IPS-NIHi7 (cell line): ENCODE results near the gene ACKR2.
A peak's percentile ranks its signal among the peaks of the same experiment; 100 is the strongest.
"Not testable (repeated sequence)": the region's sequence is repeated elsewhere in the genome, so short reads cannot be mapped to it uniquely, and the experiment has no call there.

ENCODE experiments used
- DNase-seq: peaks from one replicate; pipeline ENCODE4 v3.0.0; 2012; ENCODE audit warnings: mixed read lengths; ENCODE audit errors: extremely low spot score

ACKR2 gene

GRCh38 chr3:42801784-42802183 is 7.5 kb upstream of the ACKR2 start:
- no peak for DNase-seq

- DNase-seq, result peak; percentile 13
These were observed 6.3 kb upstream of the ACKR2 start for GRCh38 chr3:42802876-42803413.

GRCh38 chr3:42803414-42804105 is 5.7 kb upstream of the ACKR2 start:
- DNase-seq, result peak; percentile 31

GRCh38 chr3:42804106-42804830 is 5.0 kb upstream of the ACKR2 start, which contains the start of gene HIGD1A:
Gene HIGD1A (minus strand): TSS chr3:42804490. CDS start chr3:42794253, 10,237 bp downstream.
- peak; percentile 98 for DNase-seq

DNA sequence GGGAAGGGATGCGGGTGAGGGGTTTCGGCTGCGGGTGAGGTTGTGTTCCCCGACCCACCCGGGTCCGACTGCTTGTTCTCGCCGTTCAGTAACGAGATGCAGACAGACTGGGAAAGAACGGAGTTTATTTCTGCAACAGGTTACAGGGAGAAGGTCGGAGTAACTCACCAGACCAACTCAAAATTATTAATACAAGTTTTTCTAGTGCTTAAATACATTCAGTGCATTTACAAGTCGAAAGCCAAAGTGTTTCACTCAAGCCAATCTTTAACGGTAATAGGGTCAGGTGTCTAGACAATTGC is 4.5 kb upstream of the ACKR2 start:
- no peak for DNase-seq

- peak; percentile 54 for DNase-seq
These were observed 4.0 kb upstream of the ACKR2 start for GRCh38 chr3:42805141-42805821.

- DNase-seq, result no peak
These were observed 1.3 kb upstream of the ACKR2 start for GRCh38 chr3:42807929-42808328.

DNA sequence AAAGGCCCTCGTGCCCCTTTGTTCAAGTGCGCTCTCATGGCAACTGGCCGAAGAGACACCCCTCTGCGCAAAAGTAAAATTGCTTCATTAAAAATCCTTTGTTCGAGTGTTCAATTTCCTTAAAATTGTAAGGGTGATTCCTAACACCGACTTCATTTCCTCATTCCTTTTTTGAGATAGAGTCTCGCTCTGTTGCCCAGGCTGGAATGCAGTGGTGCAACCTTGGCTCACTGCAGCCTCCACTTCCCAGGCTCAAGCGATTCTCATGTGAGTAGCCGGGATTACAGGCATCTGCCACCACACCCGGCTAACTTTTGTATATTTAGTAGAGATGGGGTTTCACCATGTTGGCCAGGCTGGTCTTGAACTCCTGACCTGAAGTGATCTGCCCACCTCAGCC is 1.5 kb downstream of the ACKR2 start:
- DNase-seq, result not testable (repeated sequence)

DNA sequence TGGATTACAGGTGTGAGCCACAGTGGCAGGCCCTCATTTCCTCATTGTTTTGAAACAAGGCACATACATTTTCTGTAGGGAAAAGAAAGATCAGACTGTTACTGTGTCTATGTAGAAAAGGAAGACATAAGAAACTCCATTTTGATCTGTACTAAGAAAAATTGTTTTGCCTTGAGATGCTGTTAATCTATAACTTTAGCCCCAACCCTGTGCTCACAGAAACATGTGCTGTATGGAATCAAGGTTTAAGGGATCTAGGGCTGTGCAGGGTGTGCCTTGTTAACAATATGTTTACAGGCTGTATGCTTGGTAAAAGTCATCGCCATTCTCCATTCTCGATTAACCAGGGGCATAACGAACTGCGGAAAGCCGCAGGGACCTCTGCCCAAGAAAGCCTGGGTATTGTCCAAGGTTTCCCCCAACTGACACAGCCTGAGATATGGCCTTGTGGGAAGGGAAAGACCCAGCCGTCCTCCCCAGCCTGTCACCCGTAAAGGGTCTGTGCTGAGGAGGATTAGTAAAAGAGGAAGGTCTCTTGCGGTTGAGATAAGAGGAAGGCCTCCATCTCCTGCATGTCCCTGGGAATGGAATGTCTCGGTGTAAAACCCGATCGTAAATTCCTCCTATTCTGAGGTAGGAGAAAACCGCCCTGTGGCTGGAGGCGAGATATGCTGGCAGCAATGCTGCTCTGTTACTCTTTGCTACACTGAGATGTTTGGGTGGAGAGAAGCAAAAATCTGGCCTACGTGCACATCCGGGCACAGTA is 2.1 kb downstream of the ACKR2 start:
- not testable (repeated sequence) for DNase-seq

GRCh38 chr3:42814246-42814645 is 5.0 kb downstream of the ACKR2 start:
- no peak for DNase-seq

GRCh38 chr3:42814914-42815507 is 5.8 kb downstream of the ACKR2 start:
- no peak for DNase-seq

DNA sequence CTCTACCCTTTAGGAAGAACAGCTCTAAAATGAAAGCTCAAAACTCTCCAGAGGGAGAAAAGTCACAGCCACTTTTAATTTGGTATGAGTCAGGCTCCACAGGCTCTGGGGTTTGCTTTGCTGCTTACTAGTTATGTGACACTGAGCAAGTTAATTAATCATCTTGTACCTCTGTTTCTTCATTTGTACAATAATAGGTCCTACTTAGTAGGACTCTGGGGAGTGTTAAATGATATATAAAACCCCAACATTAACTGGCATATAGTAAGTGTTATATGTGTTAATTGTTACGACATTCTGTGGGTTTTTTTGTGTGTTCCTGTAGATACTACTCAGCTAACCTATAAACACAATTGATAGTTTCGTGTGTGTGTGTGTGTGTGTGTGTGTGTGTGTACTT is 6.6 kb downstream of the ACKR2 start:
- DNase-seq, result no peak

DNA sequence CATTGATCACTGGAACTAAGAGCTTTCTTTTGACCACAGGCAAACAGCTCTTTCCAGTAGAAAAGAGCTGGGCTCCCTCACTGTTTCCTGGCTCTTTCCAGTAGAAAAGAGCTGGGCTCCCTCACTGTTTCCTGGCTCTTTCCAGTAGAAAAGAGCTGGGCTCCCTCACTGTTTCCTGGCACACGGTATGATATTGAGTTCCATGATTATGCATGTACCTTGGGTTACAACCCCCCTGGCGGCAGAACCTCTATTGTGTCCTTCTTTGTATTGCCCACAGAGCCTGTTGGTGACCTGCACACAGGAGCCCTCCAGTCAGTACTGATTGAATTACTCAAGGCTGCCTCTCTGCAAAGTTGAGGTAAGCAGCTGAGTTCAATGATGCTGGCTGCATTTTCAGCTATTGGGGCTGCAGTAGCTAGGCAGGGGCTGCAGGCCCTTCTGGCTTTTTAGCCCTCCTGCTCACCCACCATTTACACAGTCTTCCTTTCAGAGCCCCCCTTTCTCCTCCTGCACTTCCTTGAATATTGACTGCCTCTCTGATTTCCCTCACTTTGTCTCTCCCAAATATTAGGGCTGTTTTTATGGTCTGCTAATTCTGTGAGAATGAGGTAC is 10.2 kb downstream of the ACKR2 start:
- peak; percentile 20 for DNase-seq

GRCh38 chr3:42820746-42821051 is 11.5 kb downstream of the ACKR2 start:
- no peak for DNase-seq

DNA sequence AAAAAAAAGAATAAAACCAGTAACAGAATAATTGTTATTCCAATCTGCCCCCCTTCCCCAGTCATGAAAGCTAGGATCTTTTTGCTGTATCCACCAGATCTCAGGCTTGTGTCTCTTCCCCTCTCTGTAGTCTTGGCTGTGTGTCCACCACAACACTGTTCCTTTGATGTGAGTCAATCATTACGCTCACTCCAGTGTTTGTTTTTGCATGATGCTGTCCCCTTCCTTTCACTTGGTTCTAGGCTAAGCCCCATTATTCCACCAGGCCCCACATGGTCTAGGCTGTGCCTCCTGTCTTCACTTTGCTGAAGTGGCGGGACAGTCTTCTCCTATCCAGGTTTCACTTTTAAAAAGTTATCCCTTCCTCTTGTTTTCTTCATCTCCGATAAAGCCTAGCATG is 13.6 kb downstream of the ACKR2 start:
- DNase-seq, result no peak

DNA sequence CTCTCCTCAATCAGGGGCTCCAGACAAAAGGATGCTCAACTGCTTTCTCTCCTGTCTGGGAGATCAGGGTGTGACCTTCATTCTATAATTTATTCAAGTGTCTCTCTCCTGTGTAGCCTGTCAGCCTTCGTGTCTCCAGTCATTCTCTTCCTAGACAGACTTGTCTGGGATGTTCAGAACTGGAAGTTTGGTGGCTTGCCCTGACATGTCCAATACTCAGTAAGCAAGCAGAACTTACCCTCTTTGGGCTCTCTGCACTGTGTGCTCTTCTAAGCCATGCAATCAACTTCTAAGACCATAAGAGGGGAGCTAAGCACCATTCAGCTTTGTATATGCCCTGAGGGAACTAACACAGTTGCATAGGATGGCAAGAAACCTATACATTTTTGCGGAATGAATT is 14.1 kb downstream of the ACKR2 start:
- DNase-seq, result no peak

- DNase-seq, result no peak
These were observed 16.9 kb downstream of the ACKR2 start for GRCh38 chr3:42826141-42826540.

DNA sequence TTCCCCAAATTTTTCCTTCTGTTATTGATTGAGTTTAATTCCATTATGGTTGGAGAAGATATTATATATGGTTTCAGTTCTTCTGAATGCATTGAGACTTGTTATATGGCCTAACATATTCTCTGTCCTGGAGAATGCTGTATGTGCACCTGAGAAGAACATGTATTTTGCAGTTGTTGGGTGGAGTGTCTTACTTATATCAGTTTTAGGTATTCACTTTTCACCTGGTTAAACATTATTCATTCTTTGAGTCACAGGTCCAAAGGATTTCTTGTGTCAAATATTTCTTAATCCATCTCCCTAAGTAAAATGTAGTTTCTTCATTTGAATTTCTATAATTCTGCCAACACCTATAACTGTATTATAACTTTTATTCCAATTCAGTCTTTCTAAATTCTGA is 17.8 kb downstream of the ACKR2 start:
- no peak for DNase-seq

DNA sequence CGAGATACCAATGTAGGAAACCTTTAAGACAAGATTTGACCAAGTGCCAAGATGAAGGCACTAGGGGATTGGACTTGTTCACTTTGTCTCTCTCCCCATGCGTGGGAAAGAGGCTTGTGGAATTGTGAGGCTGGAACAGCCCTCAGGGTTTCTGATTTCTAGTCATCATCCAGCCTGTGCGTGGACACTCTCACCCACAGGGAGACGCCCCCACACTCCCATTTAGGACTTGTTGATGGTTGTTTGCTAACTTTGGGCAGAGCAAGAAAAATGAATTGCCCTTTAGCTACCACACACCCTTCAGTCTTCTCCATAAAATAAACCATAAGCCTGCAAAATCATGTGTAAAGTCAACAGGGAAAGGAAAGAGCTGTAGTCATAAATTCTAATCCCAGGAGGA is 18.4 kb downstream of the ACKR2 start:
- no peak for DNase-seq

DNA sequence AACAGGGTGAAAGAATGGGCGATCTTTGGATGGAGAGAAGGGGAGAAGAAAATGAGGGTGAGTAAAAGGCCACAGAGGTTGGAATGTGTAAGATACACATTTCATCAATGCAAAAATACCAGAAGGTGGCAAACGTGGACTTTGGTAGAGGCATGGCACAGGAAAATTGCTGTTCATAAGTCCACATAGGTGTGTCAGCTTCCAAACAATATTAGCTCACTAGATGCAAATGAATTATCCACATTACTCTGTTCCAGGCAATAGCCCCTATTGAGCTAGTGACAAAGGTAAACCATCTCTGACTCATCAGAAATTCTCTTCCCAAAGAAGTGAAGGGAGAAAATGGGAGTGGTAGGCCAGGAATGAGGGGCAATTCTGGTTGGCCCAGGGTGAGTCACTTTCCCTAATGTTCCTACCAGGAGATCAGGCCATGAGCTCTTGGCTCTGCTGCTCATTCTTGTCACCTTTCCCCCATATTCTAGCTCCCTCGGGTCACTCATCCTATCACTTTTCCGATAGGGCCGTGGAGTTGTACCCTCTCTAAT is 19.9 kb downstream of the ACKR2 start:
- no peak for DNase-seq
